Measurements from ENCODE around the gene FOXA2. TPM values are rescaled to one million over a fixed set of nuclear protein-coding genes. Genes with fewer than 3 reads are reported as not detected.

FOXA2 gene
- total and polyA plus RNA-seq, 2 of the 13 experiments (the other 11 are each of a cell fraction or from before 2014, with no cell fraction given) = 8.8 to 12.2 TPM

GRCh38 chr20:22582964-22583772, 1.2 kb downstream of the FOXA2 start (continued):
- TF ChIP-seq REST (IDR thresholded peaks at IDR 0.05; ENCODE audit: borderline replicate concordance in 1 of 2, low read depth in 1 of 2, low read length in 2 of 2) (no peak), CBX5 (CRISPR knock-in tag; IDR thresholded peaks at IDR 0.05; ENCODE audit: borderline replicate concordance) (no peak), RXRB (CRISPR knock-in tag; IDR thresholded peaks at IDR 0.05; ENCODE audit: borderline replicate concordance) (no peak; the same call in 1 of the 2 replicates), MED8 (CRISPR knock-in tag; IDR thresholded peaks at IDR 0.05; ENCODE audit: insufficient replicate concordance) (no peak), POLR2A (IDR thresholded peaks at IDR 0.05; ENCODE audit: insufficient read depth in 1 of 2, low read depth in 2 of 2, low read length in 2 of 2) (peak in 1 of 2 experiments; percentile 42; a peak in 1 of 4 replicates), ZNF10 (CRISPR knock-in tag; IDR thresholded peaks at IDR 0.05; ENCODE audit: borderline replicate concordance, low read depth) (no peak), HMGXB4 (CRISPR knock-in tag; IDR thresholded peaks at IDR 0.05; ENCODE audit: borderline replicate concordance in 1 of 2, low read depth in 1 of 2) (peak; percentile 71 to 90; a peak in 3 of 4 replicates), ZNF326 (CRISPR knock-in tag; IDR thresholded peaks at IDR 0.05; ENCODE audit: borderline replicate concordance) (peak; percentile 64; the same call in 1 of the 2 replicates), RBM22 (optimal IDR thresholded peaks at IDR 0.05; ENCODE audit: low read length) (peak; percentile 92), NR2F2 (IDR thresholded peaks at IDR 0.05; ENCODE audit: borderline replicate concordance, low read depth) (no peak), ZBTB37 (CRISPR knock-in tag; IDR thresholded peaks at IDR 0.05) (no peak), IRX3 (CRISPR knock-in tag; IDR thresholded peaks at IDR 0.05; ENCODE audit: borderline replicate concordance, low read depth) (peak; percentile 59; the same call in 1 of the 2 replicates), ZNF3 (CRISPR knock-in tag; IDR thresholded peaks at IDR 0.05) (no peak), ZNF850 (CRISPR knock-in tag; conservative IDR thresholded peaks at IDR 0.05) (no peak), DBP (CRISPR knock-in tag; IDR thresholded peaks at IDR 0.05; ENCODE audit: not compliant biosample characterization) (no peak), KMT2B (CRISPR knock-in tag; IDR thresholded peaks at IDR 0.05) (no peak), ZNF354B (CRISPR knock-in tag; IDR thresholded peaks at IDR 0.05) (no peak; the same call in 1 of the 2 replicates), ETV5 (CRISPR knock-in tag; IDR thresholded peaks at IDR 0.05; ENCODE audit: borderline replicate concordance) (peak; percentile 18; the same call in 1 of the 2 replicates), HOXD1 (CRISPR knock-in tag; IDR thresholded peaks at IDR 0.05) (0 out of 2 replicates have a peak, but pooled peaks have one; percentile 57), SOX5 (CRISPR knock-in tag; IDR thresholded peaks at IDR 0.05; ENCODE audit: borderline replicate concordance) (no peak), DRAP1 (CRISPR knock-in tag; IDR thresholded peaks at IDR 0.05) (no peak)
